Measurements from ENCODE around the gene CST6.
"Not testable (repeated sequence)": the region's sequence is repeated elsewhere in the genome, so short reads cannot be mapped to it uniquely, and the experiment has no call there.

CST6 gene

DNA sequence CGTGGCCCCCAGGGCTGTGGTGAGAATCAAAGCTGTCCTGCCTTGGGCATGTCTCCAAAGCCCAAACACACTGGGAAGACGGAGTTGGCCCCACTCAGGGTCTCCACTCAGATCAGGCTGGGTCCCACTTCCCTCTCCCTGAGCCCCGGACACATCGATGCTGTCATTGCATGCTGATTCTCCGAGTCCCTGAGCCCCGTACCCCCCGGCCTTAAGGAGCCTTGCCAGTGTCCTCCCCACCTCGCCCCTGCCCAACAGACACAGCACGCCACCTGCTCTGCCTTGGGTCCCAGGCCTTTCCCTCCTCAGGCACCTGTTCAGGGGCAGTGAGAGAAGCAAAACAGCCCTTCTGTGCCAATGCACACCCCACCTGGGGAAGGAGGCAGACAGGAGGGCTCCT lies 24.5 kb upstream of the CST6 start:
- DNase-seq, result no peak

DNA sequence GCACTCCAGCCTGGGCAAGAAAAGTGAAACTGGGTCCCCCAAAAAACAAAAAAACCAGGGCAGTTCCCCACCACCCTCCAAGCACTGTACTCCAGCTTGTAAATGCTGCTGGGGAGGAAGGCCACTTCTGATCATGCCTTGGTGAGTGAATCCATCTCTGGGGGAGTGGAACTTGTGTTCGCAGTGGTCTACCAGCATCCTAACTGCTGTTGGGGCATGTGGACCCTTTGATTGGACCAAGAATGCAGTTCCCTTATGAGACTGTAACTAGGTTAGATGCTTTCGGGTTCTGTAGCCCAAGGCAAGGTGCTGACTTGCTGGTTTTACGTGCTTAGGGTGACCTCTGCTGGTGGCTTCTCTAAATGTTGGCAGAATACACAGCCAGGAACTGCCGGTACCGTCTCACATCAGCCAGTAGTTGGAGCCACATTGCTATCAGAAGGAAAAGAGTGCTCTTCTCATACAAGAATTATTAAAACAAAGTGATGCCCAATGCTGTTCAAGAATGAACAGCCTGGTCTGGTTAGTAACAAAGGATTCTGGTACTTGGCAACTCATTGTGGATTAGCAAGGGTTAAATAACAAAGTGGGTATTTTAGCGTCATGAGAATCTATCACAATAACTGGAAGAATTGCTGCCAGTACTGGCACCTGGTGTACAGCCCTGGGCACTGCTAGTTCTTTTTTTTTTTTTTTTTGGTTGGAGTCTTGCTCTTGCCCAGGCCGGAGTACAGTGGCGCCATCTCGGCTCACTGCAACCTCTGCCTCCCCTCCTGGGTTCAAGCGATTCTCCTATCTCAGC lies 22.8 kb upstream of the CST6 start:
- DNase-seq, result peak; percentile 95

DNA sequence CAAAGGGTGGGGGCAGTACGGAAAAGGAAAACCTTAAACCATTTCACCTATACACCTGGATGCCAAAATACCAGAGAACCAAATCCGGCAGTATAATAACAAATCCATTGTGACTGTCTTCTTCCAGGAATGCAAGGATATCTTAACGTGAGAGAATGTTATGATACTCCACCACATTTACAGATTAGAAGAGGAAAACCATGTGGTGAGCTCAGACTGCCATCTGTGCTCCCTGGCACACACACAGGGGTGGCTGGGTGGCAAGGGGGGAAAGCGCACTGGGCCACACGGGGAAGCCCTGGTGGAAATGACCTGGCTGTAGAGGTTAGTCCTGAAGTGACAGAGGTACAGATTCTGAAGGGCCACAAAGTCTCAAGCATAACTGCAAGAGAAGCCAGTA lies 19.8 kb upstream of the CST6 start:
- no peak for DNase-seq

DNA sequence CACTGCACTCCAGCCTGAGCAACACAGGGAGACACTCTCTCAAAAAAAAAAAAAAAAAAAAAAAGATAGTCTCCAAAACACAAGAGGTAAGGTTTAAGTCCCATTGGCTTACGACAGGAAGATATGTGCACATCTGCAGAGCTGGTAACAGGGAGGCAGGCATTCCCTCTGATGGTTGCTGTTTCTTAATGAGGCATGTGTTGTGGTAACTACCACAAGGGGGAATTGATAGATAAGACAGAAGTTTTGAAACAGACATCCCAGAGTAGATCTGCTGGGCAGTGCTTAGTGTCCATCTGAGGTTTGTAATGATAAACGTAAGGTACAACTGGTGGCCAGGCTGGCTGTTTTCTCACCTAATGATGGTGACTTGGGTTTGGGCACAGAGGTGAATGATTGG lies 14.5 kb upstream of the CST6 start:
- DNase-seq, result no peak

DNA sequence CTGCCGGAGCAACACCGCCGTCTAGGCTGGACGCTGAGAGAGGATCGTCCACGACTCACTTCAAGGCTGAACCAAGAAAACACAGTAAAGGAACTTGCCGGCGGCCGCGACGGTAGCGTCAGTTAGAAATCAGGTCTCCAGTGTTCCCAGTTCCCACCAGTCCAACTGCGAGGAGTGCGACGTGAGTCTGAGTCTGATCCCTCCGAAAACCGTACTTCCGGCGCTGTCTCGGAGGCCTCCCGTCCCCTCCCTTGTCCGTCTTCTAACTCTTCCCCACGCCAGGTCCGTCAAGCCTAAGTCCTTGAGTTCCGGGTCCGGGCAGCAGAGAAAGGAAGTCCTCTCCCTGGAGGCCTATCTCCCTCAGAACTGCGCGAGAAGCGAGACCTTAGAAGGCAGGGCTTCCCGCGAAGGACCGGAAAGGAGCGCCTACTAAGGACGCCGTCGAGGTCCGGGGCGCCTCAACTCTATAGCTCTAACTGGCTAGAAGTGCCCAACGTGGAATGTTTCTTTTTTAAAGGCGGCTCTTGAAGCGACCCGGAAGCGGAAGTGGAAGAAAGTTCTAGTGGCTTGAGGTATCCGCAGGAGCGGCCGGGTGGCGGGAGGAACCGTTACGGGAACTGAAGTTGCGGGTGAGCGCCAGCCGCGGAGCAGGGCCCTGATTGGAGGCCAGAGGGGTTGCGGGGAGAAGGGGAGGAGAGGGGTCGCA lies 9.7 kb upstream of the CST6 start, which contains the start of the genes BANF1 and EIF1AD:
Gene BANF1, plus strand, starts transcription at position 562 of the 706 bp plus-strand sequence. CDS start 748 bp downstream, outside the sequence.
Gene EIF1AD, minus strand, starts transcription at position 216 of the 706 bp plus-strand sequence. CDS start 1,768 bp downstream, outside the sequence.
- DNase-seq, result peak; percentile 95

DNA sequence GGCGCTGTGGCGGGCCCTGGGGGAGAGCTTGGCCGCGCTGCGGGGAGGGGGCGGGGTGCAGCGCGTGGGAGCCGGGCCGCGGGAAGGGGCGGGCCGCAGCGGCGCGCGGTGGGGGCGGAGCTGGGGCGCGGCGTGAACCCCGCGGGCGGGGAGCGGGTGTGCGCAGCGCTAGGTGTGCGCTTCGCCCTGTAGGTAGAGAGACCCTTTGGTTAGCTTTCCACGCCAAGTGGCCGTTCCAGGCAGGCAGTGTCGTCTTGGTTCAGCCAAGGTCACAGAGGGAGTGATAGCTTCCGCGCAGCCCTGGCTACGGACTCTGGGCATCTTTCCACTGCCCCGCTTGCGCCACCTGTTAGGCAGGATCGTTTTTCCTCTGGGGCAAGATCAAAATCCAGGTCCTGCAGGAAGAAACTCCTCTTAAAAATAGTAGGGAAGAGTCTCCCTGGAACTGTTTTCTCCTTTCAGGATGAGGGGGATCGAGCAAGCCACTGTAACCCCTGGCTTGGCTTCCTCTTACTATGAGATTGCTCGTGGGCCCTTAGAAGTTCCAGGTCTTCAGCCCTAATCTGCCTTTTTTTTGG lies 9.1 kb upstream of the CST6 start:
- no peak for DNase-seq

DNA sequence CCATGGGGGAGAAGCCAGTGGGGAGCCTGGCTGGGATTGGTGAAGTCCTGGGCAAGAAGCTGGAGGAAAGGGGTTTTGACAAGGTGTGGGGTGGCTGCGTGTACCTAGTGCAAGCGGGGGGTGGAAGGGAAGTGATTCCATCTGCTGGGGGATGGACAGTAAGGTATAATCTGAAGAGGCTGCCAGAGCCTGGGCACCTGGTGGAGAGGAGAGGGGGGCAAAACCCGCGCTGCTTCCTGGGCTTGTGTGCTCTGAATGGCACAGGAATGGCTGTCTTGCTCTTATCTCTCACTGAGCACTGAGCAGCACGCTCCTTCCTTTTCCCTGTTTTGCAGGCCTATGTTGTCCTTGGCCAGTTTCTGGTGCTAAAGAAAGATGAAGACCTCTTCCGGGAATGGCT lies 8.5 kb upstream of the CST6 start:
- no peak for DNase-seq

DNA sequence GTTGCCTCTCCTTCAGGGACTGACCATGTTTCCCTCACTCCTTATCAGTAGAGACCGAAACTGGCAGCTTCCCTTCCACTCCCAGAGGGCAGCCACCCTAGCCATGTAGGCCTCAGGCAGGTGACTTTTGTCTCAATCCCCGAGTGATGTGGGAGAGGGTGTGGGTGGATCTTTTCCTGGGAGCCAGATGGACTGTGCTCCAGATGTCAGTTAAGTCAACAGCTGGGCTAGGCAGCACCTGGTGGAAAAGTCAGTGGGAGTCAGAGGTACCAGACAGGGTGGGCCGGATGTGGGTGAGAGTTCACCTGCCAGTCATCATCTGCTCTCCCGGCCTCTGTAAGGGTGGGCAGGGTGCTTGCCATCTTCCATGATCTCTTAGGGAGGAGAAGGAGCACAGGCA lies 7.6 kb upstream of the CST6 start:
- DNase-seq, result no peak

DNA sequence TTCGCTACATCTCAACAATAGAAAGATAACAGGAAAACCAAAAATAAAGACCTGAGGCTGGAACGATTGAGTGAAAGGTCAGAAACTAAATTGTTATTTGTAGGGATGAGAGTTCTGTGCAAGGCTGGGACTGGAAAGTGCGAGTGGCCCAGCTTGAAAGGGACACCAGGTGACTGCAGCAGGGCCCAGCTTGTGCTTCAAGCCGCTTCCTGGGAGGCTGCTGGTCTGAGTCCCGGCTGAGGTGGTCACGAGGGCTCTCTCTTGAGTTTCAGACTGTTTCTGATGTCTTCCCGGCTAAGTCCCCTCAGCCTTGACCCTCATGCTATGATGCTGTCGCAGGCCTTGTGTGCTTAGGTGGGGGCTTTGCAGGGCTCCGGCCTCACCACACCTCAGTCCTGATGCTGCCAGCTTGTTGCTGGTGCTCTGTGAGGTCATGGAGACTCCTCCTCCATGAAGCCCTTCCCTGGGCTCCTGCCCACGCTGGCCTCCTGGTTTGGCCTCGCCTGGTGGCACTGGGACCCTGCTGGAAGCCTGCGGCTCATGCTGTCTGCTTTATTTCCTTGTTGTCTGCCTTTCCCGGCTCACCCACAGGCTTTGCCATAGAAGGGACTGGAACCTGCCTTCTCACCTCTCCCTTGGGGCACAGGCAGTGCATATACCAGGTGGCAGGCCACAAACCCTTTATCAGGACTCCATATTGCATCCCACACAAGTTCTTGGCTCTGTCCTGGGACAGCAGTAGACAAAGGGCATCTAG lies 5.5 kb upstream of the CST6 start:
- no peak for DNase-seq

DNA sequence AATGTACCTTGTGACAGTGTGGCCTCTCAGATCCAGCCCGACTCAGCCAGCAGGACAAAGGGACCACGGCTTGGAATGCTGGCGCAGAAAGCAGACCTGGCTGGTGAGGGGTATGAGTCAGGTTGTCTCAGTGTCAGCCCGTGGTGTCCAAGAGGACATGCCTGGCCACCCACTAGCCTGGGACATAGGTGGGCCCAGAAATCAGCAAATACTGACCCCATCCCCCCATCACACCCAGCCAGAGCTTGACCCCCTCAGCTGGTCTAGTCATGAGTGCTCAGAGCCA lies 5.0 kb upstream of the CST6 start:
- no peak for DNase-seq

DNA sequence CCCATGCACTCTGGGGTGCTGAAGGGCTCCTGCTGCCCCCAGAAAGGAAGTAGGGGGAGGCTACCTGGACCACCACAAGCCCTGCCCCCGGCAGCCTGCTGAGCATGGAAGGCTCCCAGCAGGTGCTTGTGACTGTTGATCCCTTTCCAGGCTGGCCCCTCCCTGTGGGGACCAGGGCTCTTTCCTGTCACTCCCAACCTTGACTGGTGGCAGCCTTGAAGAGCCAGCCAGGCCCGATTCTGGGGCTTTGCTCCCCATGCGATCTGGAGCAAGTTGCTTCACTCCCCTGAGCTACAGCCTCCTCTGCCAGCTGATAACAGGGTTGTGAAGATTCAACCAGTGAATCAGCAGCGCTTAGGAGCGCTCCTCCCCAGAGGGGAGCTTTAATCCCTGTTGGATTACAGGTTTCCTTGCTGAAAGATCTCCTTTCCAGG lies 4.6 kb upstream of the CST6 start:
- no peak for DNase-seq

DNA sequence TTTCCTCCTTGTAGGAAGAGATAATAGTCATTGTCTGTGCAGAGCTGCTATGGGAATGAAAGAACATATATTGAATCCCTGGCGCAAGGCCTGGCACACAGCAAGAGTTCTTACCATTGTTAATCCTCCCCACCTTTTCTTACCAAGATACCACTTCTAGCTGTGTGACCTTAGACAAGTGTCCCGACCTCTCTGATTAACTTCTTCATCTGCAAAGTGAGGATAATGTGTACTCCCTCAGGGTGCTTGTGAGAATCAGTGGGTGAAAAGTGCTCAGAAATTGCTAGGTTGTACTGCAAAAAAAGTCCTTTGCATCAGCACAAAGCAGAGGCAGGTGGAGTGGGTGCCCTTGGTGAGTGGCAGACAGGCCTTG lies 3.7 kb upstream of the CST6 start:
- DNase-seq, result no peak

DNA sequence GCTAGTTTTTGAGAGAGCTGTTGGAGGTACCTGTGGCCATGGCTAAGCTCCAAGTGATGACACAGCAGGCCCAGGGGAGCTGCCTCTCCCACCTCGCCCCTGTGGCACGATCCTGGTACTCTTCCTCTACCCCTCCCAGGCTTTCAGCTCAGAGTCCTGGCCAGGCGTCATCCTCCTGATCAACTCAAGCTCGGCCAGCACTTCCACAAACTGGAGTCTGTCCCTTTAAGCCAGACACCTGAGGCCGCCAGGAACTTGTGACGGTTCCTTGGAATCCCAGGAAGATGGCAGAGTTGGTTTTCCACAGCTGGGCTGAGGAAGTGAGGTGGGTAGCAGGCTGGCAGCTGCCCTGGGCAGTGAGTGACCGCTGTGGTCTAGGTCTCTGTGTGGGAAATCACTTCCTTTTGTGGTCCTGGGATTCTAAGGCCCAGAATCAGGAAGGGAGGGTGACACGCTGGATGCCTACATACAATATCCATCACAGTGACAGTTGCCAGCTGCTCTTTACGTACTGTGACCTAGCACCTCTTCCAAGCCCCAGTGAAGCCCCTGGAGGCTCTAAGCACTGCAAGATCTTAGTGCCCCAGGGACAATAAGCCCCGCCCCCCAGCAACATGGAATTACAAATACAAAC lies 3.2 kb upstream of the CST6 start:
- no peak for DNase-seq

DNA sequence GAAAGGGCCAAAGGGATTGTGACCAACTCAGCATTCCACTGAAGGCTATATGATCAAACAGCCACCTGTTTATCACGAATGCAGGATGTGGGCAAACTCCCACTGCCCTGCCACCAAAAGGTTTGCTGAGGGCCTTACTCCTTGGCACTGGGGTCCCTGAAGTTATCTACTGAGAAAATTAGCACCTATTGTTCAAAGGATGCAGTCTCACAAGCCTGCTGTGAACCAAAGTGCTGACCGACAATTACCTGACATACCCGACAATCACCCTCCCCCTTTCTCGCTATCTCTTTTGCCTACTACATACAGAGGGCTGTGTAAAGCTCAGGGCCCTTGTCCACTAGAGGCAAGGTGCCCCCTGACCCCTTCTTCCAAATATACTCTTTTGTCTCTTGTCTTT lies 1.8 kb upstream of the CST6 start:
- DNase-seq, result not testable (repeated sequence)

DNA sequence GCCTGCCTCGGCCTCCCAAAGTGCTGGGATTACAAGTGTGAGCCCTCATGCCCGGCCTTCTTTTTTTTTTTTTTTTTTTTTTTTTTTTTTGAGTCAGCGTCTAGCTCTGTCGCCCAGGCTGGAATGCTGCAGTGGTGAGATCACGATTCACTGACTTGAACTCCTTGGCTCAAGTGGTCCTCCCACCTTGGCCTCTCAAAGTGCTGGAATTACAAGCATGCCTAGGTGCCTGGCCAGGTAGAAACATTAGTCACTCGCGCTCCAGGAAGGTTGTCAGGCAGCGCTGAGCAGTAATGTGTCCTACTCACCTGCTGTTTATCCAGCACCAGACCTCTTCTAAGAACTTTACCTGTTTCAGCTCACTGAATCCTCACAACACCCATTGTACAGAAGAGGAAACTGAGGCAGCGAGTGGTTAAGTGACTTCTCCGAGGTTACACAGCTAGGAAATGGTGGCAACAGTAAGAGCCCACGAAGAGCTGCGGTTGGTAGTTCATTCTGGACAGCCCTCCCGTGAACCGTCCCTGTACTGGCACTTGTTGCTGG lies 496 bp upstream of the CST6 start:
- peak; percentile 53 for DNase-seq

DNA sequence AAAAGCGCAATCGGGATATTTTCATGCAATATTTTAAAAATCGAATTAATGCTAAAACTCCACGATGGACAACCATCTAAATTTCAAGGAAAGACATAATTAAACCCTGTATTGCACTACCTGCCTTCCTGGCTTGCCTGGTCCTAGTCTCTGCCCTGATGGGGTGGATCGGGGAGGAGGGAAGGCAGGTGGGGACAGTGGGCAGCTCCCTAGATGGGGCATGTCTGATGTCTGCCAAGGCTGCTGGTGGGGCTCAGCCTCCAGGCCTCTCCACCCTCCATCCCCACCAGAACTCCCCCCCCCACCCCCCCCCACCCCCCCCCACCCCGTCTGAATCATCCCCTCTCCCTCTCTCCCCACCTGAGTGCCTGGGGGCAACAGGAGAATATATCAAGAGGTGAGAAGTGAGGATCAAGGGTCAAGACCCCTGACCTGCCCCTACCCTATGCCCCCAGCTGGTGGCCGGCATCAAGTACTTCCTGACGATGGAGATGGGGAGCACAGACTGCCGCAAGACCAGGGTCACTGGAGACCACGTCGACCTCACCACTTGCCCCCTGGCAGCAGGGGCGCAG lies 650 bp downstream of the CST6 start:
- DNase-seq, result no peak

DNA sequence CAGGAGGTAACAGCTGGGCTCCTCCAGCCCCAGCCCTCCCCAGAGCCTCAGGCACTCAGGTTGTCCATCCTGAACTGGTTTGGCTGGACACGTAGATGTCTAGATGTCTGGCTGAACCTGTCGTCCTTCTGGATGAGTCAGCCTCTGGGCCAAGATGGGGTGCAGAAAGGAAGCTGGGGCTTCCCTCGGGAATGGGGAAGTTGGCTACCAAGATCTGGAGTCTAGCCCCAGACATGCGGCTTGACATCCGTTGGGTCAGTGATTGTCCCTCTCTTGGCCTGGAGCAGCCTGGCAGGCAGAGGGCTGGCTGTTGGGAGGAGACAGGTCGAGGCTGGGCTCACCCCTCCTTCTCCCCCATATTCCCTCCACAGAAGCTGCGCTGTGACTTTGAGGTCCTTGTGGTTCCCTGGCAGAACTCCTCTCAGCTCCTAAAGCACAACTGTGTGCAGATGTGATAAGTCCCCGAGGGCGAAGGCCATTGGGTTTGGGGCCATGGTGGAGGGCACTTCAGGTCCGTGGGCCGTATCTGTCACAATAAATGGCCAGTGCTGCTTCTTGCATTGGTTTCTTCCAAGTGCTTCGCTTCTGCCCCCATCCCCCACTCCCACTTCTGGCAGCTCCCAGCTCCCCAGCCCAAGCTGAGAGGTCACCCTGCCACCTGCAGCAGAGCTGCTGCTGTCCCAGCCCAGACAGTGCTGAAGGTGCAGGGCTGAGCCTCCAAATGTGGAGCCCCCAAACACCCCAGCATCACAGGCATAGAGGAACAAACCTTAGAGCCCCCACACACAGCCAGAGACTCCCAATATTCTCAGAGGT lies 1.3 kb downstream of the CST6 start:
- no peak for DNase-seq

DNA sequence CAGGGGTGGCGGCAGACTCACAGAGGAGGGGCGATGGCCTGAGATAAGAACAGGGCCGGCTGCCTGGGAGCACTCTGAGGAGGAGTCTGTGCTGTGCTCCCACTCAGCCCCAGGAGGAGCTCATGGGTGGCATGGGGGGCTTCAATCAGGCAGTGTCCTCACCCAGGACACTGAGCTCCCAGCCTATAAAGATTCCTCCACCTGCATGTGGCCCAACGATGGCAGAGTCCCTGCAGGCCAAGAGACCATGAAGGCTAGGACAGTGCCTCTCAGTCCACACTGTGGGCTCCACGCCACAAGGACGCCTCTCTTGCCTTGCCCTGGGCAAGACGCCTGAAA lies 1.9 kb downstream of the CST6 start:
- DNase-seq, result no peak

DNA sequence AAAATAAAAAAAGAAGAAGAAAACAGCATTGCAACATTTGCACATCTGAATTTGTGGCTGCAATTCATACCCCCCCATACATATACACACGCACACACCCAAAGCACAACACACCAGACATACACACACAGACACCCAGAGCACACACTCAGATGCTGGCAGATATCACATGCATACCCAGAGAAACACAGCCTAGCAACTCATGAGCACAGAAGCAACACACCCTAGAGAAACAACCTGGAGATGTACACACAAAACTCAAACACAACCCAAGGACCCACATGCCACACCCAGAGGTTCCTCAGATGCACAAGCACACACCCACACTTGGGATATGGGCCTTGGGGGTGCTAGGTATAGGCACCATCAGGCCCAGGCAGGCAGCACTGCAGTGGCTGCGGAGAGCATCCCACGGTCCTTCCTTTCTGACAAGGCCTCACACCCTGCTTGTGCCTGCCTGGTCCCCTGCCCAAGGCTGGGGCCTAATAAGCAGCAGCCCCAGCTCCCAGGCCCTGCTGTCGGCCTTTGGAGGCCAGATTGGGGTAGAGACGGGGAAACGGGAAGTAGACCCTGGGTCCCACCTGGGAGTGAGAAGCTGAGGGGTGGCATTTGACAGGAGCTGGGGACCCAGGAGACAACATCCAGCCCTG lies 3.1 kb downstream of the CST6 start:
- no peak for DNase-seq

DNA sequence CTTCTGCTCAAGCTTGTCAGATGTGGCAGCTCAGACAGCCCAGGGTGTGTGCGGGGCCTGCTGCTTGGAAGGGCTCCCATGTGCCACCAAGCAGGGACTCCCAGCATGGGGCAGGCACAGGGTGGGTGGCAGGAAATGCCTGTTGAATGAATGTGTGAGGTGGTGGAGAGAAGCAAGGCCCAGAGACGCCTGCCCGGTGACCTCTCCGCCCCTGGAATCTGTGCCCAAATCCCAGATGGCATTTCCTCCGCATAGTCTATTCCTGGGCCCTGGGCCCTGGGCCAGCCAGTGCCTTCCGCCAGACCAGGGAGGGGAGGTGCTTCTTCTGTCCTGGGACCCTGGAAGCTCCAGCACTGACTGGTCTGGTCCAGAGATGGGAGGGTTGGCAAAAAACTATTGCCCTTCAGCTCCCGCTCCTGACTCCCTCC lies 3.7 kb downstream of the CST6 start:
- peak; percentile 26 for DNase-seq
